Keratinocyte (primary cell): ENCODE results near the gene C6orf163. TPM values are rescaled to one million over a fixed set of nuclear protein-coding genes. Genes with fewer than 3 reads are reported as not detected.

ENCODE experiments used
- DNase-seq: peaks from one replicate; pipeline ENCODE4 v3.0.0-alpha.2; 2011; ENCODE audit warnings: low read depth, missing footprints, low spot score
- FAIRE-seq: peaks from 2 replicates; lab custom pipeline; 2011; peaks lifted over from hg19 to GRCh38; lab: Jason Lieb, UNC
- H2AFZ ChIP-seq: 2 replicates; pipeline ENCODE4 v1.6.0; 2012; ENCODE audit warnings: low read length, control low read depth, inconsistent platforms; ENCODE audit not compliant: control insufficient read depth
- H3K27ac ChIP-seq: 2 replicates; pipeline ENCODE4 v1.5.1; 2011; ENCODE audit warnings: low read length; ENCODE audit not compliant: control insufficient read depth, insufficient read depth
- H3K27me3 ChIP-seq: 3 replicates; pipeline ENCODE4 v1.6.0; 2011; ENCODE audit warnings: low read length; ENCODE audit not compliant: control insufficient read depth, insufficient read depth; ENCODE audit errors: extremely low read depth
- H3K36me3 ChIP-seq, 2 experiments: 2 replicates in 1 of 2; 3 replicates in 1 of 2; pipeline ENCODE4 v1.5.1; 2011; ENCODE audit warnings: low read length in 2 of 2, mild to moderate bottlenecking in 1 of 2; ENCODE audit not compliant: control insufficient read depth in 2 of 2, insufficient read depth in 2 of 2; ENCODE audit errors: extremely low read depth in 1 of 2
- H3K4me1 ChIP-seq: 3 replicates; pipeline ENCODE4 v1.5.1; 2011; ENCODE audit warnings: low read length; ENCODE audit not compliant: control insufficient read depth, insufficient read depth; ENCODE audit errors: extremely low read depth
- H3K4me2 ChIP-seq: 3 replicates; pipeline ENCODE4 v1.6.0; 2011; ENCODE audit warnings: low read depth, low read length; ENCODE audit not compliant: control insufficient read depth, insufficient read depth; ENCODE audit errors: extremely low read depth
- H3K4me3 ChIP-seq, 3 experiments: fragments of 200-600 bp in 1 of 3; sonication (generic) in 1 of 3; 2 replicates in 2 of 3; 3 replicates in 1 of 3; pipeline ENCODE4 v1.5.1; 2011 to 2016; ENCODE audit warnings: low read length in 3 of 3, mild to moderate bottlenecking in 3 of 3, control low read depth in 2 of 3, inconsistent platforms in 1 of 3, low read depth in 1 of 3, mixed read lengths in 1 of 3, mixed run types in 1 of 3, moderate library complexity in 1 of 3; ENCODE audit not compliant: control insufficient read depth in 2 of 3, insufficient read depth in 2 of 3; ENCODE audit errors: extremely low read depth in 1 of 3
- H3K79me2 ChIP-seq: 2 replicates; pipeline ENCODE4 v1.6.0; 2012; ENCODE audit warnings: low read length; ENCODE audit not compliant: control insufficient read depth, insufficient read depth
- H3K9ac ChIP-seq: 3 replicates; pipeline ENCODE4 v1.6.0; 2011; ENCODE audit warnings: low read length; ENCODE audit not compliant: control insufficient read depth, insufficient read depth; ENCODE audit errors: extremely low read depth
- H3K9me1 ChIP-seq: 3 replicates; pipeline ENCODE4 v1.6.0; 2011; ENCODE audit warnings: low read length; ENCODE audit not compliant: control insufficient read depth, insufficient read depth; ENCODE audit errors: extremely low read depth
- H3K9me3 ChIP-seq: 2 replicates; pipeline ENCODE4 v1.5.1; 2012; ENCODE audit warnings: low read depth, low read length; ENCODE audit not compliant: control insufficient read depth
- H4K20me1 ChIP-seq: 3 replicates; pipeline ENCODE4 v1.6.0; 2011; ENCODE audit warnings: low read length; ENCODE audit not compliant: control insufficient read depth, insufficient read depth; ENCODE audit errors: extremely low read depth
- CTCF ChIP-seq, 3 experiments: IDR thresholded peaks in 1 of 3; conservative IDR thresholded peaks in 1 of 3; optimal IDR thresholded peaks in 1 of 3; 2 replicates in 2 of 3; 3 replicates in 1 of 3; pipeline versions ENCODE3 to v1.5.1; 2011; ENCODE audit warnings: low read length in 3 of 3, mild to moderate bottlenecking in 3 of 3, moderate library complexity in 2 of 3, control low read depth in 1 of 3, inconsistent platforms in 1 of 3; ENCODE audit not compliant: insufficient read depth in 2 of 3; ENCODE audit errors: extremely low read depth in 1 of 3
- EZH2 ChIP-seq: IDR thresholded peaks from one replicate; pipeline ENCODE4 v1.6.1; 2012; ENCODE audit warnings: inconsistent platforms, mild to moderate bottlenecking, low read length, moderate library complexity
- dilution Hi-C: fragments of 300-500 bp; cut with MboI; formaldehyde crosslinking; loops from one replicate; pipeline ENCODE4 v1.7.0; 2020; ENCODE audit warnings: low sequenced_read_pairs; ENCODE audit not compliant: extremely low pct_ligation_motif_present
- polyA plus RNA-seq, 5 experiments: library from polyadenylated mRNA; depleted of rRNA in 3 of 5; stranded (reverse) in 3 of 5; stranded (forward) in 1 of 5; unstranded in 1 of 5; fragments of >200 nt; gene quantifications; 1 replicate in 1 of 5; 2 replicates in 3 of 5; 3 replicates in 1 of 5; pipeline versions ENCODE4 v1.2.1 to v1.2.3, GENCODE V29; 2011 to 2012; ENCODE audit warnings: missing spikeins in 2 of 5, low read depth in 1 of 5, low replicate concordance in 1 of 5

Gene C6orf163
- polyA plus RNA-seq, 1 donor (not counting 4 experiments of a cell fraction or from before 2014, with no cell fraction given): 0.83 TPM

- Histone ChIP-seq H3K4me1 (no peaks in the 10 kb centered on the region), H3K9me1 (no peaks in the 10 kb centered on the region), H4K20me1 (no peaks in the 10 kb centered on the region), H3K79me2 (no peaks in the 10 kb centered on the region), H3K27ac (no peak overlapping the region), H3K9me3 (no peaks in the 10 kb centered on the region), H3K9ac (no peak overlapping the region), H2AFZ (no peak overlapping the region), H3K4me3 (no peak overlapping the region), H3K27me3 (no peaks in the 10 kb centered on the region), H3K36me3 (no peaks in the 10 kb centered on the region), H3K4me2 (no peak overlapping the region)
- FAIRE-seq: no peak
- no peak for DNase-seq
- dilution Hi-C loops: no loop called here
- TF ChIP-seq CTCF (optimal IDR thresholded peaks at IDR 0.05 in 1 of 3, IDR thresholded peaks at IDR 0.05 in 1 of 3, conservative IDR thresholded peaks at IDR 0.05 in 1 of 3; ENCODE audit: extremely low read depth in 1 of 3, insufficient read depth in 2 of 3, low read length in 3 of 3) (no peak), EZH2 (no peak)
These were observed 57.2 kb downstream of the C6orf163 start for GRCh38 chr6:87401832-87402231.

DNA sequence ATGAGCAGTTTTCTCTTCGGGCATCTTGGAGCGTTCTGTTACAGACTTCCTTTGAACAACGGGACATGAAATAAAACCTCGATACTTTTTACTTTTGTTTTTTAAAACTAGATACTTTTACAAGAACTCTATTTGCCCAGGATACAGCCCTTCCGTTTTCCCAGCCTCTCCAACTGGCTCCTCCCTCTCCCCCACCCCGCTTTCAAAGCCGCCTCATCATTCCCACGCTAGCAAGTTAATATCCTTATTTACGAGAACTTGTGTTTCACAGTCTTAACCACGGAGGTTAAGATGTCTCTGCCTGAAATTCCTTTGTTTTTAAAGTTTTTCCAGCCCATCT, 62.9 kb downstream of the C6orf163 start:
- Histone ChIP-seq H3K4me3 (peak overlapping the region; percentile 91 to 95 (median 91)), H3K9me1 (no peaks in the 10 kb centered on the region), H3K36me3 (no peaks in the 10 kb centered on the region), H2AFZ (peak overlapping the region; percentile 97), H3K4me1 (no peaks in the 10 kb centered on the region), H3K27me3 (no peaks in the 10 kb centered on the region), H3K27ac (no peak overlapping the region), H3K4me2 (peak overlapping the region; percentile 99), H3K9me3 (no peaks in the 10 kb centered on the region), H3K9ac (peak overlapping the region; percentile 37), H4K20me1 (no peaks in the 10 kb centered on the region), H3K79me2 (no peaks in the 10 kb centered on the region)
- dilution Hi-C loops: no loop called here
- FAIRE-seq (no peak), DNase-seq (no peak)
- TF ChIP-seq EZH2: no peak
- no peak for TF ChIP-seq CTCF (optimal IDR thresholded peaks at IDR 0.05 in 1 of 3, IDR thresholded peaks at IDR 0.05 in 1 of 3, conservative IDR thresholded peaks at IDR 0.05 in 1 of 3; ENCODE audit: extremely low read depth in 1 of 3, insufficient read depth in 2 of 3, low read length in 3 of 3)
